WI38 (cell line): ENCODE data around the gene GPR84.

Experiments
- H3K4me3 ChIP-seq: 2 replicates; pipeline ENCODE4 v1.5.1; 2011; ENCODE audit warnings: low read depth, mild to moderate bottlenecking, control low read depth, low read length
- CTCF ChIP-seq: IDR thresholded peaks from 2 replicates; pipeline ENCODE4 v1.5.1; 2012; ENCODE audit warnings: low read depth, mild to moderate bottlenecking, control low read depth, low read length

Gene GPR84

GRCh38 chr12:54352891-54353874, 11.1 kb downstream of the GPR84 start:
- no peak overlapping the region for H3K4me3 ChIP-seq
- no peak for TF ChIP-seq CTCF

DNA sequence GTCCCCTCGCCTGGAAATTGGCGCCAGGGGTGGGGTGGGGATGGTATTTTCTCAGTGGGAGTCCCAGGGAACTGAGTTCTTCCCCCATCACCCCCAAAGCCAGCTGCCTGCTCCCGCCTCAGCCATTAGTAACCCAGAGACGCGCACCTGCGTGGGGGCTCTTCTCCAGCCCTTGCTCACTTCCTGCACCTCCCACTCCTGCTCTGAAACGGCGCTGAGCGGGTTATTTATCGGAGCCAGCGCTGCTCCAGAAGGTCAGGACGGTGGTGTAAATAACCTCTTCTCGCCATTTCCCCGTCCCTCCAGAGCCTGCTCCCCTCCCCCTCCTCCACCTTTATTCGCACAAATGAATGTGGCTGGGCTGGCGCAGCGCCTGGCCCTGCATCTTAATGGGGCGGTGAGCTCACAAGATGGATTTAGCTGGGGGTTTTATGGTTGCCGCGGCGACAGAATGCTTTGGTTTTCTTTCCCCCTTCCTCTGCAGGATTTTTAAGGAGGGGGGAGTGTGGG, 12.2 kb downstream of the GPR84 start:
- TF ChIP-seq CTCF = no peak
- no peak overlapping the region; the same call in 1 of the 2 replicates for H3K4me3 ChIP-seq

- no peak overlapping the region for H3K4me3 ChIP-seq
- no peak for TF ChIP-seq CTCF
Observed at GRCh38 chr12:54351341-54351740, 12.9 kb downstream of the GPR84 start.

DNA sequence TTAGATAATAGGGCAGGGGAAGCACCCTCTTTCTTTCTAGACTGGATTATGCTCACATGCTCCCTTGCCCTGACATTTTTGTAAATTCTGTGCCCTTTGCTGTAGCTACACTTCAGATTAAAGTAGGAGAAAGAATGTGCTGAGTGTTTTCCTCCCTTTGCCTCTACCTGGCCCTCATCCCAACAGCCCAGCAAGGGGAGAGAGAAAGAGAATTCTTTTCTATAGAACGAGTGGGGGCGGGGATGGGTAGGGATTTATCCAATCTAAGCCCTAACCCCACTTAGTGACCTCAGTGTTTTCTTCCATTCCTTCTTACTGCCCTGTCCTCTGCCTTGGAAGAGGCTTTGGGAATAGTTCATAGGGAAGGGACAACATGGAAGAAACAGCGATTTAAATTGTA, 13.5 kb downstream of the GPR84 start:
- TF ChIP-seq CTCF = no peak
- H3K4me3 ChIP-seq = no peak overlapping the region

GRCh38 chr12:54349679-54350078, 14.6 kb downstream of the GPR84 start:
- no peak overlapping the region for H3K4me3 ChIP-seq

GRCh38 chr12:54349036-54349435, 15.2 kb downstream of the GPR84 start:
- no peak overlapping the region for H3K4me3 ChIP-seq
- no peak for TF ChIP-seq CTCF

More at GRCh38 chr12:54349679-54350078, 14.6 kb downstream of the GPR84 start:
- TF ChIP-seq CTCF = no peak
